ENCODE data around the gene TMPRSS3.

DNA sequence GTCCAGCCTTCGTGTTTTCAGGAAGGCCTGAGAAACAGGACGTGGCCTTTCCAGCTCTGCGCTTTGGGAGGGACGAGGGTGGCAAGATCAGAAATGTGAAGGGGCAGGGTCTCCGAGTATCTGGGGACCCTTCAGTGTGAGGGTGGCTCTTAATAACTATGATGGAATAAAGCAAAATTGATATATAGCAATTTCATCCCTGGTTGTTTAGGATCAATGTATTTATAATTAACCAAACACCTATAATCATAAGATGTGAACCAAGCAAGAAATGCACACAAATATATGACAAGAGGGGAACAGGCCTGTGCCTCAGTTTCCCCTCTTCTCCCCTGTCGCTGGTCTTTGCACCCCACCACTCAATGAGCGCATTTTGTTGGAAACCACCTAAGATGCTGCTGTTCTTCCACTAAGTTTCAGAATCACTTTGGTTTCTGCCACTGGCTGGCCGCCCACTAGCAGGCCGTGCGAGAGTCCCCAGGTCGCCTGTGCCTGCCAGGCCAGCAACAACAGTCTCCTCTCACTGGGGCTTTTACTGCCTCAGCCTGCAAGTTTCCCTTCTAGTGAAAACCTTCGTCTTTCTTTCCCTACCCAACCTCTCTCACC lies 44.4 kb upstream of the TMPRSS3 start:
- TF ChIP-seq, protein P1, sequence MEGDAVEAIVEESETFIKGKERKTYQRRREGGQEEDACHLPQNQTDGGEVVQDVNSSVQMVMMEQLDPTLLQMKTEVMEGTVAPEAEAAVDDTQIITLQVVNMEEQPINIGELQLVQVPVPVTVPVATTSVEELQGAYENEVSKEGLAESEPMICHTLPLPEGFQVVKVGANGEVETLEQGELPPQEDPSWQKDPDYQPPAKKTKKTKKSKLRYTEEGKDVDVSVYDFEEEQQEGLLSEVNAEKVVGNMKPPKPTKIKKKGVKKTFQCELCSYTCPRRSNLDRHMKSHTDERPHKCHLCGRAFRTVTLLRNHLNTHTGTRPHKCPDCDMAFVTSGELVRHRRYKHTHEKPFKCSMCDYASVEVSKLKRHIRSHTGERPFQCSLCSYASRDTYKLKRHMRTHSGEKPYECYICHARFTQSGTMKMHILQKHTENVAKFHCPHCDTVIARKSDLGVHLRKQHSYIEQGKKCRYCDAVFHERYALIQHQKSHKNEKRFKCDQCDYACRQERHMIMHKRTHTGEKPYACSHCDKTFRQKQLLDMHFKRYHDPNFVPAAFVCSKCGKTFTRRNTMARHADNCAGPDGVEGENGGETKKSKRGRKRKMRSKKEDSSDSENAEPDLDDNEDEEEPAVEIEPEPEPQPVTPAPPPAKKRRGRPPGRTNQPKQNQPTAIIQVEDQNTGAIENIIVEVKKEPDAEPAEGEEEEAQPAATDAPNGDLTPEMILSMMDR (IDR thresholded peaks at IDR 0.05): no peak
- TF ChIP-seq EP300 (IDR thresholded peaks at IDR 0.05): no peak
- TF ChIP-seq POLR2A (IDR thresholded peaks at IDR 0.05): no peak
